ENCODE results near the gene KIF5B. TPM values are rescaled to one million over a fixed set of nuclear protein-coding genes. Genes with fewer than 3 reads are reported as not detected.

Gene KIF5B
- total RNA-seq, 1 donor from 2014 or later, result 92.9 TPM

DNA sequence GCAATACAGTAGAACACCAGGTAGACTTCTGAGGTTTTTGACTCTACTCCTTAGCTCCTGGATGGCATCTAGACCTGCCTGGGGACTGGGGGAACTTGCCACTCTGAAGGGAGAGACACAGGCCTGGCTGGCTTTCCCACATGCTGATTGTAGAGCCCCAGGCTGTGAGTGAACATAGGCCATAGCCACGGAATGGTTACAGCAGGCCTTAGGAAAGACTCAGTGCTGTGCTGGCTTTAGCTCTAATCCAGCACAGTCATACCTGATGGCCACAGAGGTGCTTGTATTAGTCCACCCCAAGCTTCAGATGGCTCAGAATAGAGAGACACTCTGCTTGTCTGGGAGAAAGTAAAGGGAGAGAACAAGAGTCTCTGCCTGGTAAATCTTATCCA lies 92.6 kb downstream of the KIF5B start:
- Histone ChIP-seq H3K4me3 (no peak overlapping the region), H3K9me3 (no peaks in the 10 kb centered on the region), H3K27ac (no peak overlapping the region), H3K36me3 (no peaks in the 10 kb centered on the region), H3K27me3 (ENCODE audit: low read depth) (no peaks in the 10 kb centered on the region), H3K4me1 (peaks cover 55% of the 10 kb centered on the region)
- DNase-seq, result no peak
- intact Hi-C loops (cut with DNase I), result no loop called here
- ATAC-seq, result no peak
- TF ChIP-seq, protein P1, sequence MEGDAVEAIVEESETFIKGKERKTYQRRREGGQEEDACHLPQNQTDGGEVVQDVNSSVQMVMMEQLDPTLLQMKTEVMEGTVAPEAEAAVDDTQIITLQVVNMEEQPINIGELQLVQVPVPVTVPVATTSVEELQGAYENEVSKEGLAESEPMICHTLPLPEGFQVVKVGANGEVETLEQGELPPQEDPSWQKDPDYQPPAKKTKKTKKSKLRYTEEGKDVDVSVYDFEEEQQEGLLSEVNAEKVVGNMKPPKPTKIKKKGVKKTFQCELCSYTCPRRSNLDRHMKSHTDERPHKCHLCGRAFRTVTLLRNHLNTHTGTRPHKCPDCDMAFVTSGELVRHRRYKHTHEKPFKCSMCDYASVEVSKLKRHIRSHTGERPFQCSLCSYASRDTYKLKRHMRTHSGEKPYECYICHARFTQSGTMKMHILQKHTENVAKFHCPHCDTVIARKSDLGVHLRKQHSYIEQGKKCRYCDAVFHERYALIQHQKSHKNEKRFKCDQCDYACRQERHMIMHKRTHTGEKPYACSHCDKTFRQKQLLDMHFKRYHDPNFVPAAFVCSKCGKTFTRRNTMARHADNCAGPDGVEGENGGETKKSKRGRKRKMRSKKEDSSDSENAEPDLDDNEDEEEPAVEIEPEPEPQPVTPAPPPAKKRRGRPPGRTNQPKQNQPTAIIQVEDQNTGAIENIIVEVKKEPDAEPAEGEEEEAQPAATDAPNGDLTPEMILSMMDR (IDR thresholded peaks at IDR 0.05), result no peak

DNA sequence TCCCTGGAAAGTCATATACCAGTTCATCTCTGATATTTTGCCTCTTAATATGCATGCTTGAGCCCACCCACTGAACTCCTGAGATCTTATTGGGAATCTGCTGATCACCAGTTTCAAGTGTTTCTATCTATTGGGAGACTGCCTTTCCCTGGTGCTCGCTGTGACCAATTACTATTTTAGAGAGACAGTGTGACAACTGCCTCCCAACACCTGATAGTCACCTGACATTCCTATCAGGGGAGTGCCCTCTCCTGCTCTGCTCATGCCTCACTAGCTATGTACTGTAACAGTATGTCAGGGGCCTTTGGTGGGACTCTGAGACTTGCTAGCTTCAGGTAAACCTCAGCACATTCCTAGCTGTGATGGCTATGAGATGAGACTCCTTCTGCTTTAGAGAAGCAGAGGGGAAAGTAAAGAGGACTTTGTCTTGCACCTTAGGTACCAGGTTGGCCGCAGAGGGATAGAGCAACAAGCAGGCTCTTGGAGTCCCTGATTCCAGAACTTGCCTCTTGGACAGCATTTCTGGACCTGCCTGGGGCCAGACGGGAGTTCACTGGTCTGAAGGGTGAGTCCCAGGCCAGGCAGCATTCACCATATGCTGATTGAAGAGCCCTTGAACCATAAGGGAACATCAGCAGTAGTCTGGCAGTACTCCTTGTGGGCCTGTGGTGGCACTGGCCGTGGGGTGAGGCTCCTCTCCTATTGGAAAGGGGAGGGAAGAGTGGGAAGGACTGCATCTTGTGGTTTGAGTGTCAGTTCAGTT lies 93.2 kb downstream of the KIF5B start:
- Histone ChIP-seq H3K27ac (no peak overlapping the region), H3K27me3 (ENCODE audit: low read depth) (no peaks in the 10 kb centered on the region), H3K4me3 (no peak overlapping the region), H3K9me3 (no peaks in the 10 kb centered on the region), H3K36me3 (no peaks in the 10 kb centered on the region), H3K4me1 (peaks cover 55% of the 10 kb centered on the region)
- intact Hi-C loops (cut with DNase I), result no loop called here
- DNase-seq (no peak), ATAC-seq (peak; percentile 44 to 62)
- TF ChIP-seq, protein P1 (IDR thresholded peaks at IDR 0.05), result no peak

DNA sequence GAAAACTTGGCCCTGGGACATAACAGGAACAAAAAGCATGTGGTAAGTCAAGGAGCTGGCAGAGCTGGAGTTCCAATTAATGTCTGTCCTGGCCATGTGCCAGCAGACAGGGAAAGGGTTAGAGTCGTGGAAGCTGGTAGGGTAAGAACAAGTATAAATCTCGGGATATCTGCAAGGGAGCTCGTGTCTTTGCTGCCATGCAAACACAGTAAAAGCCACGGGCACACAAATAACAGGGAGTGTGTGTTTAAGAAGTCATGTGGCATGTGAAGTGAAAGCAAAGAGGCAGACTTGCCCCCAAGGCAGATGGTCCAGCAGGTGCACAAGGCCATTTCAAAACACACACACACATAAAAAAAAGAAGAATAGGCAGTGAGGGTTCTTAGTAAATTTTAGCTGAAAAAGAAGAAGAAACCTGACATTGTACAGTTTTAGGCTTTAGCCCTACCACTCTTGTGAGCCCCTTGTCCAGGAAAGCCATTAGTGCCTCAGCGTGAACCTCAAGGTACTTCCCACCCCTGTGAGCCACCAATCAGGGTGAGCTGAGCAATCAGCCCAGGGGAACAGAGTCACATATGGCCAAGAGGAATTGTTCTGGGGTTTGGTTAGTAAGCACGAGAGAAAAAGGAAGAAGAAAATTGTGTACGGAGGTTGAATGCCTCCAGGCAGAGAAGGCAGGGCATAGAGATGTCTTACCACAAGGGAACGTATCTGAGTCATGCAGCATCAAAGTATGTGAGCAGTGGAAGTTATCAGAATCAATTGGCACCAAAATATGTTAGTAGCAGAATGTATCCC lies 94.7 kb downstream of the KIF5B start:
- no peak overlapping the region for H3K27ac ChIP-seq
- H3K9me3 ChIP-seq, result no peaks in the 10 kb centered on the region
- TF ChIP-seq, protein P1 (IDR thresholded peaks at IDR 0.05), result no peak
- no peak overlapping the region for H3K4me3 ChIP-seq
- H3K4me1 ChIP-seq, result peaks cover 55% of the 10 kb centered on the region
- H3K36me3 ChIP-seq, result no peaks in the 10 kb centered on the region
- no peaks in the 10 kb centered on the region for H3K27me3 ChIP-seq (ENCODE audit: low read depth)
- peak; percentile 45 to 57 for ATAC-seq
- no peak for DNase-seq
- intact Hi-C loops (cut with DNase I), result no loop called here

DNA sequence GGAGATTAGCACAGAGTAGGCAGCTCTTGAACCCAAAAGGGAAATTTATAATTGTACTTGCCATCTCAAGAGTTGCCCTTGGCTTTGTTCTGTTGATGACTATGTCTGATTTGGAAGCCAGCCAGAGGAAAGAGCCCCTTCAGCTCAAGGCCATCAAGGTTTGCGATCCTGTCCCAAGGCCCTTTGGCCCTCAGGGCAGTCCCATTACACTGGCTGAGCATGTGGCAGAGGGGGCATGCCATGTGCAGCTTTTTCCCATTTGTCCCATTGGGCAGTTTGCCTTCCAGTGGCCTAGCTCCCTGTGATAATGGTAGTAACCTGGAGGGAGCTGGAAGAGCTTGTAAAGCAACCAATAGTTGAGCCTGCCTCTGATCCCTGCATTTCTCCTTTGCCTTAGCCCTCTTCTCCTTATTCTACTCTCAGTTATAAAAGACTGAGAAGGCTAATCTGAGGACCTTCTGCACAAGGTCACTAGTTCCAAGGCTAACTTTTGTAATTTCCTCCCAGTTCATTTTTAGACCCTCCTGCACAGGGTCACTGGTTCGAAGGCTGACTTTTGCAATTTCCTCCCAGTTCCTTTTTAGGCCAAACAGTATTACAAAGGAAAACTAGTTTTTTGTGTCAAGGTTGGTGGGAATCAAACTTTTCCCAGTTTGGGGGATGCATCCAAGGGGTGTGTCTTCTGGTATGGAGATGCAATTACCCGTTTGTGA lies 96.6 kb downstream of the KIF5B start:
- DNase-seq (no peak), ATAC-seq (peak in 1 of 2 donors; percentile 28)
- H3K4me3 ChIP-seq, result no peak overlapping the region
- no peak overlapping the region for H3K27ac ChIP-seq
- no peaks in the 10 kb centered on the region for H3K36me3 ChIP-seq
- H3K27me3 ChIP-seq (ENCODE audit: low read depth), result no peaks in the 10 kb centered on the region
- intact Hi-C loops (cut with DNase I), result no loop called here
- peaks cover 49% of the 10 kb centered on the region for H3K4me1 ChIP-seq
- no peaks in the 10 kb centered on the region for H3K9me3 ChIP-seq
- TF ChIP-seq, protein P1 (IDR thresholded peaks at IDR 0.05), result no peak

Other genes with a start within 250 kb of the KIF5B start
- gene ARHGAP12, start 127.6 kb downstream of the KIF5B start, total RNA-seq, result 29.8 TPM

Data from lower lobe of right lung (tissue), 2 donors.